ENCODE data around the gene CDH3.

CDH3 gene

DNA sequence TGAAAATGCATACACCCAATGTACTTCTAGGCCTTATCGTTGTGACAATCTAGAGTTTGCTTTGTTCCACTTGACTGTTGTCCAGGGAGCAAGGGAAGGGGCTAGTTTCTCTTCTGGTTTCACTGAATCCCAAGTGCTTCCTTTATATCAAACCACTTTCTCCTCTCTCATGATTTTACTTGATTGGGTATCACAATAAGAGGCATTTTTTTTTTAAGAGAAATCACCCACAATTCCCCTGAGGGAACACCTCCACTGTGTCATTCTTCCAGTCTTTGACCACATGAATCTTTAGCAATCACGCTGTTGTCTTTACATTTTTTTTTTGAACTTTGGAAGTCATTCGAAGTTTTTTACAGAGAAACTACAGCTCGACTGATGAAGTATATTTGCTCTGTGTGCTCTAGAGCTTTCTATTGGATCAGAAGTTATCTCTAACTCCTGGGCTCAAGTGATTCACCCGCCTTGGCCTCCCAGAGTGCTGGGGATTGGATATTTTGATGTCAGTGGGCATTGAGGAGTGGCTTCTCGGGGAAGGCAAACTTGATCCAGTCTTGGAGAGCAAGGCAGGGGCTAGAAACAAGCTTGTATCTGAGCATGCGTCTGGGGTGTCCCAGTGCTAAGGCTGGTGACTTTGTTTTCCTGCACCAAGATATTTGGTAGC lies 95.0 kb downstream of the CDH3 start:
- DNase-seq, result no peak

DNA sequence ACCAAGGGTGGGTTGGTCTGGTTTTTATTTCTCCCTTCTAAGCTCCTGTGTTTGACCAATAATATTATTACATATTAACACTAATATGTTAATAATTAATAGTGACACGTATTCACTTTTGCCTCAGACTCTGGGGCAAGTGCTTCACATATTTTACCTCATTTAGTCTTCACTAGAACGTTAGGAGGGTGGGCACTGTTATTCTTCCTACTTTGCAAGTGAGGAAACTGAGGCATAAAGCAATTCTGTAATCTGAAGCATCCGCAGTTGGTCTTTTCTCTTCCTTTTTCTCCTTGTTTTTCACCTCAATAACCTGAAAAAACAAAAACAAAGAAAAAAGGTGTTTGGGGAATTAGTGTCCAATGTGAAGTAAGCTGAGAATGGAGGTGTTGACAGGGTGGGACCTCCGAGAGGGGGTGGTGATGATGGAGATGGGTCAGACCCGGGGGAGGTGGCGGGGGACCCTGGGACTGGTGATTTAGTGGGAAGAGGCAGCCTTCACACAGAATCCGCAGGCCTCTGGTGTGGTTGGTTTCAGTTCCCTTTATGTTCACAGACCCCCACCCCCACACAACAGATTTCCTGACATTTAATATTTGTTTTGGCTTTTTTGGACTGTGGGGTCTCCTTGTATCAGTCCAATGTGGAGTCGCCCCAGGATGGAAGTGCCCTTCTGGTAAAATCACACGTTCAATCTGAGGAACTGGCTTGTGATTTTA lies 95.7 kb downstream of the CDH3 start:
- no peak for DNase-seq

DNA sequence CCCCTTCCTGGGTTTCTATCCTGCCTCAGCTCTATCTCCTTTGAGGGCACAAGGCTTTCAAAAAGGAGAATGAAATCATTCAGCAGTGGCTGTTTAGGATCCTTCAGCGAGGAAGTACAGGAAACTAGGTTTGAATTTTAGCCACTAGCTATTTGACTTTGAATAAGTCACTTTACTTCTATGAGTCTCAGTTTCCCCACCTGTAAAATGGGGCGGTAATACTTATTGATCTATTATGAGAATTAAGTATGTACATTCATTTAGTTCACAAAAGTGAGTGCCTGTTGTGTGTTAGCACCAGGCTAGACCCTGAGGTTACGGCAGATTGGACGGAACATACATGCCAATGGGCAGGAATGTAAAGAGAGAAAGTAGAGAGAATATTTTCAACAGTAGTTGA lies 98.6 kb downstream of the CDH3 start:
- no peak for DNase-seq

- DNase-seq, result no peak
These were observed 99.7 kb downstream of the CDH3 start for GRCh38 chr16:68744744-68745280.

DNA sequence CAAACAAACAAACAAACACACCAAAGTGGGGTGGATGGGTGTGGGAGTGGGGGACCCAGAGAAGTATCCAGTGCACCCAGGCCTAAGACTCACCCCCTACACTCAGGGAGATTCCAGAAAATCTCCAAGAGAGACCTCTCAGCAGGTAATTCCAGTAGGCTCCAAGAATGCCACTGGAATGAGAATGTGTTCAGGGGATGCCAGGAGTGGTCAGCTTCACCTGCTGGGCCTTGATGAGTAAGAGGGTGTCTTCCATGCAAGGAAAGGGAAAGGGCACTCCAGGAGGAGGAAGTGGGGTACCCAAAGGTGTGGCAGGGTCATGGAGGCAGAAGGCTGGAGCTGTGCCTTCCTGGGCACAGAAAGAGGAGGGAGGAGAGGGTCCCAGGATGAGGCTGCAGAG lies 101.8 kb downstream of the CDH3 start:
- DNase-seq, result no peak

- no peak for DNase-seq
These were observed 104.3 kb downstream of the CDH3 start for GRCh38 chr16:68749432-68749831.

Data from stimulated activated naive CD4-positive, alpha-beta T cell treated with Interleukin-2 at 50 U/mL for 16 hours (primary cell).